Amniotic stem cell (primary cell): ENCODE measurements around the gene ATP6V1E1.
A peak's percentile ranks its signal among the peaks of the same experiment; 100 is the strongest.
"Not testable (repeated sequence)": the region's sequence is repeated elsewhere in the genome, so short reads cannot be mapped to it uniquely, and the experiment has no call there.

Experiments used
- DNase-seq: peaks from one replicate; lab custom pipeline; 2025; lab: John Stamatoyannopoulos, UW

The ATP6V1E1 gene

GRCh38 chr22:17628406-17629172 lies at the start of gene ATP6V1E1:
Gene ATP6V1E1 (minus strand): TSS chr22:17628749. CDS start chr22:17628635, 114 bp downstream.
- peak; percentile 97 for DNase-seq

GRCh38 chr22:17675584-17675983 lies 47.0 kb upstream of the ATP6V1E1 start:
- no peak for DNase-seq

GRCh38 chr22:17674152-17674551 lies 45.6 kb upstream of the ATP6V1E1 start:
- DNase-seq: no peak

DNA sequence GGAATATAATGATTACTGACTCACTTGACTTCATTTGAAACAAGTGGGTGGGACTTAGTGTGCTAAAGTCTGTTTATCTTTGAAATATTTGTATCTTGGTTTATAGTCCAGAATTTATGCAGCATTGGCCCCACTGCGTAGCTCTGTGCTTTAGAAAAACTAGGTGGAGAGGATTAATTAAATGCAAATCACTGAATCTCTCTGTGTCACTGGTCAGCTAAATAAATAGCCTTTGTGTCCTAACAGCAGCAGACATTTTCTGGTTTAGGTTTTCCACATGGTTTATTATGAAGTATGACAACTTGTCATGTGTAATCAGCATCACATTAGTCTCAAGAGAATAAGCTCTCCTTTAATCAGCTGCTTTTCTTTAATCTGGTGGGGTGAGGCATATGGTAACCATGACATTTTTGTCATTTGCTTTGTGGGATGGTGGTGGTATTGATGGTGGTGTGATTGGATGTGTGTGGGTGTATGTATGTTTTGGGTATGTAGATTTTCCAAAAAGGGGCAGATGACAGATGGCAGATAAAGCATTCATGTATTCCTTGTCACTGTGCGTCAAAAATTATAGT lies 44.0 kb upstream of the ATP6V1E1 start:
- DNase-seq: no peak

DNA sequence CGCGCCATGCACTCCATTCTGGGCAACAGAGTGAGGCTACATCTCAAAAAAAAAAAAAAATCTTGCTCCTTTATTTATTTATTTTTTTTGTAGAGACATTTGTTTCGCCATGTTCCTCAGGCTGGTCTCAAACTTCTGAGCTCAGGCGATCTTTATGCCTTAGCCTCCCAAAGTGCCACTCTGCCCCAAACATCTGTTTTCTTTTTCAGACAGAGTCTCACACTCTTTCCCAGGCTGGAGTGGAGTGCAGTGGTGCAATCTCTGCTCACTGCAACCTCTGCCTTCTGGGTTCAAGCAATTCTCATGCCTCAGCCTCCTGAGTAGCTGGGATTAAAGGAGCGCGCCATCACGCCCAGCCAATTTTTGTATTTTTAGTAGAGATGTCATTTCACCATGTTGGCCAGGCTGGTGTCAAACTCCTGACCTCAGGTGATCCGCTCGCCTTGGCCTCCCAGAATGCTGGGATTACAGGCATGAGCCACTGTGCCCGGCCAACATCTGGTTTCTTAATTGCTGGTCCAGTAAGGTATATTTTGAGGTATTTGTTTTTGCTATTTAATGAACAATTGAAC lies 43.1 kb upstream of the ATP6V1E1 start:
- DNase-seq: not testable (repeated sequence)

GRCh38 chr22:17665854-17666253 lies 37.3 kb upstream of the ATP6V1E1 start:
- DNase-seq: no peak

DNA sequence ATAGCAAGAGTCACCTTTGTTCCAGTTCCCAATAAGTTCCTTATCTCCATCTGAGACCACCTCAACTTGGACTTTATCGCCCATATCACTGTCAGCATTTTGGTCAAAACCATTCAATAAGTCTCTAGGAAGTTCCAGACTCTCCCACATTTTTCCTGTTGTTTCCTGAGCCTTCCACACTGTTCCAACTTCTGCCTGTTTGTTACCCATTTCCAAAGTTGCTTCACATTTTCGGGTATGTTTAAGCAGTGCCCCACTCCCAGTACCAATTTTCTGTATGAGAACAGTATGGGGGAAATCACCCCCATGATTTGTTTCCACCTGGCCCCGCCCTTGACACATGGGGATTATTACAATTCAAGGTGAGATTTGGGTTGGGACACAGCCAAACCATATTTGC lies 36.7 kb upstream of the ATP6V1E1 start:
- no peak for DNase-seq

GRCh38 chr22:17664414-17665055 lies 36.0 kb upstream of the ATP6V1E1 start:
- DNase-seq: no peak

- no peak for DNase-seq
Measured at GRCh38 chr22:17656870-17657395, 28.4 kb upstream of the ATP6V1E1 start.

DNA sequence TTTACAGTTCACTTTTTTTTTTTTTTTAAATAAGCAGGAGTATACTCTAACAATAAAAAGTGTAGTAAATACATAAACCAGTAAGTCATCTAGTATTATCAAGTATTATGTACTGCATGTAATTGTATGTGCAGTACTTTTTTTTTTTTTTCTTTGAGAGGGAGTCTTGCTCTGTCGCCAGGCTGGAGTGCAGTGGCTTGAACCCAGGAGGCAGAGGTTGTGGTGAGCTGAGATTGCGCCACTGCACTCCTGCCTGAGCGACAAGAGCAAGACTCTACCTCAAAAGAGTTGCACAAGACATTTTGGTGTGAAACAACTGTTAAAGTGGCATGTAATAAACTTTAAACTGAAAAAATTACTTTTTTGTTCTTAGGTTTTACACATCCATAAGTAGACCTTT lies 26.7 kb upstream of the ATP6V1E1 start:
- DNase-seq: no peak

- no peak for DNase-seq
Measured at GRCh38 chr22:17648569-17648968, 20.0 kb upstream of the ATP6V1E1 start.

GRCh38 chr22:17647991-17648390 lies 19.4 kb upstream of the ATP6V1E1 start:
- DNase-seq: no peak

GRCh38 chr22:17647452-17647851 lies 18.9 kb upstream of the ATP6V1E1 start:
- DNase-seq: no peak

DNA sequence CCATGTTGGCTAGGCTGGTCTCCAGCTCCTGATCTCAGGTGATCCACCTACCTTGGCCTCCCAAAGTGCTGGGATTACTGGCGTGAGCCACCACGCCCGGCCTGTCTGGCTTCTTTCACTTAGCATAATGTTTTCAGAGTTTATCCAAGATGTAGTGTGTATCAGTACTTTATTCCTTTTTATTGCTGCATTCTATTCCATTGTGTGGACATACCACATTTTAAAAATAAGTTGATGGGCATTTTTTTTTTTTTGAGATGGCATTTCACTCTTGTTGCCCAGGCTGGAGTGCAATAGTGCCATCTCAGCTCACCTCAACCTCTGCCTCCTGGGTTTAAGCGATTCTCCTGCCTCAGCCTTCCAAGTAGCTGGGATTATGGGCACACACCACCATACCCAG lies 13.8 kb upstream of the ATP6V1E1 start:
- not testable (repeated sequence) for DNase-seq

GRCh38 chr22:17641269-17641668 lies 12.7 kb upstream of the ATP6V1E1 start:
- DNase-seq: no peak

DNA sequence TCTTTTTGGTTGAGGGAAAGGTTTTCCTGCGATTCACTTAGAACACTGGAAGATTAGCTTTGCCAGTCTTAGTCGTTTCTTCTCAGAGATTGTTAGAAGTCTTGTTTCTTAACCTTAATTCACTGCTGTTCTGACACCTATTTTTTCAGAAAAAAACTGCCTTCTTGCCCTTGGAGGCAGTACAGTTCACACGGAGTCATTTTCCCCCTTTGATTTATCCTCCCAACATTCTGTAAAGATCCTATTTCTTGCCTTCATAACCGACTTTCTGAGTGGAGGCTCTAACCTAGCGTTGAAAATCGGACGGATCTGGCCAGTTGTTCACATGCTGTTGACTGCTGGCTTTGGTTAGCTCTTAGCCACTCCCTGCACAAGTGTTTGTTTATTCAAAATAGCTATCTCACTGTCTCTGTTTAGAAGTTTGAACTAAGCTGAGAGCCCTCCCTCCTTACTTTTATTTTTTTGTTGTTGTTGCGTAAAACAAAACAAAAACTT lies 10.7 kb upstream of the ATP6V1E1 start:
- DNase-seq: no peak

DNA sequence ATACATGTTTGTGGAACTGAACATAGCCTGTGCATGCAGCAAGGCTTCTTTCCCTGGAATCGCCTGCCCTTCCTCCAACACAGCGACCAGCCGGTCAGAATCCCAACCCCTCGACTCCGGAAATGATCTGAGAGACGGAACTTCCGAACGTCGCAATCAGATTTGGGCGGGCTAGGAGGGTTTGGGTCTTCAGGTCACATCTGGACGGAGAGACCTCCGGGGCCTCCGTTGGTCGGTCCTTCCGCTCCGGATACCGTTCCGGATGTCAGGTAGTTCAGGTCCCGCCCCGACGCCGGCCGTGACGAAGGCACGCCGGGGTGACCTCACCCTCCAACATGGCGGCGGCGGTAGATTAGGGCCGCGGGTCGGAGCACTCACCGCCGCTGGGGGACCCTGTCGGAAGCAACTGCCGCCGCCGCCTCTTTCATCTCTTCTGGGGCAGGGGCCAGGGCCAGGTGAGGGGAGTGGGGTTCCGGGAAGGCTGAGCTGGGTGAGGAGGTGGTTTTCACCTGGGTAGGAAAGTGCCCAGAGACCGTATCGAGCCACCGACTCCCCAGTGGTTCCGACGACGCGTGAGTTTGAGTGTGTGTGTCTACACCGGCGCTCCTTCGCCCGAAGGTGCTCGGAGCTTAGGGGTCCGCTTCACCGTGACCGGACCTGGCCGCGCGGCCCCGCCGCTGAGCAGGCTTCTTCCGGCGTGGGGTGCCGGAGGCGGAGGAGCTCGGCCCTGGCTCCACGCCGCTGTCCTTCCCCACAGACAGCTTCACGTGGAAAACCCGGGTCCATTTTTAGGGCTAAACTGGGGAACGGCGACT lies 10.1 kb upstream of the ATP6V1E1 start, which contains the start of gene BCL2L13:
TSS of gene BCL2L13 (plus strand) at position 326 of the 815 bp plus-strand sequence. CDS start 16,955 bp downstream, outside the sequence.
- peak; percentile 67 for DNase-seq

- DNase-seq: no peak
Measured at GRCh38 chr22:17638182-17638431, 9.6 kb upstream of the ATP6V1E1 start.

DNA sequence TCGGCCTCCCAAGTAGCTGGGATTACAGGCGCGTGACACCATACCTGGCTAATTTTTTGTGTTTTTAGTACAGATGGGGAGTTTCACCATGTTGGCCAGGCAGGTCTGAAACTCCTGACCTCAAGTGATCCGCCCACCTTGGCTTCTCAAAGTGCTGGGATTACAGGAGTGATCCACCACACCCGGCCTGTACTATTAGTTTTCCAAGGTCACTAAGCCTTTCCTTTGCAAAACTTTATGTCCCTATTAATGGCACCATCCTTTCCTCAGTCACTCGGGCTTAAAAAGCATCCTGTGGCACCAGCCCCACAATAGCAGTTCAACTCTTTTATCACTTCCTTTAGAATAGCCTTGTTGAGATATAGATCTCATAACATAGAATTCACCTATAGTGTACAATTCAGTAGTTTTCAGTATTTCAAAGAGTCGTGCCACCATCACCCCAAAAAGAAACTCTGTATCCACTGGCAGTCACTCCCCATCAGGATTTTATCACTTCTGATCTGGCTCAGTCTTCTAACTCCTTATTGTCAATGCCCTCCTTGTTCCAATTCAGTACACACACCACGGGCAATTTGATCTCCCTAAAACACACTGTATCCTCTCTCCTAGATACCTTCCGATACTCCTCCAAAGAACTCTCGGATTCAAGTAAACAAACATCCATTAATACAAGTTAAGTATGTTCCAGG lies 9.1 kb upstream of the ATP6V1E1 start:
- DNase-seq: no peak

DNA sequence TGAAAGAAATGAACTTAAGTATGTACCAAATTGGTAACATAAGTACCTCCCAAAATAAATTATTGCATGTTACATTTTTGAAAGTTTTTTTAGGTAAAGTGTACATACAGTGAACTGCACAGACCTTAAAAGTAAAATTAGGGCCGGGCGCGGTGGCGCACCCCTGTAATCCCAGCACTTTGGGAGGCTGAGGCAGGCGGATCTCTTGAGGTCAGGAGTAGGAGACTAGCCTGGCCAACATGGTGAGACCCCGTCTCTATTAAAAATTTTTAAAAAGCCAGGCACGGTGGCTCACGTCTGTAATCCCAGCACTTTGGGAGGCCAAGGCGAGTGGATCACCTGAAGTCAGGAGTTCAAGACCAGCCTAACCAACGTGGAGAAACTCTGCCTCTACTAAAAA lies 8.3 kb upstream of the ATP6V1E1 start:
- not testable (repeated sequence) for DNase-seq

DNA sequence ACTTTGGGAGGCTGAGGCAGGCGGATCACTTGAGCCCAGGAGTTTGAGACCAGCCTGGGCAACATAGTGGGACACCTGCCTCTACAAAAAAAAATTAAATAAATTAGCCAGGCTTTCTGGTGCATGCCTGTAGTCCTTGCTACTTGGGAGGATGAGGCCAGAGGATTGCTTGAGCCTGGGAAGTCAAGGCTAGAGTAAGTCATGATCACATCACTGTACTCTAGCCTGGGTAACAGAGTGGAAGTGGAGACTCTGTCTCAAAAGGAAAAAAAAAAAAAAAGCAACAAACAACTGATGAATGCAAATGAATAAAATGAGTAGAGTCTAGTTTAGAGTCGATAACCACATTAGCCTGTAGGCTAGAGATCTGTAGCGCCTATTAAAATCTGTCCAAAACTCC lies 6.1 kb upstream of the ATP6V1E1 start:
- no peak for DNase-seq
